Right renal cortex interstitium (tissue), 3 donors: Measurements from ENCODE around the gene OR52N5. TPM values are rescaled to one million over a fixed set of nuclear protein-coding genes. Genes with fewer than 3 reads are reported as not detected.

Experiments used
- DNase-seq, 3 donors: peaks; one replicate each; pipeline ENCODE4 v3.0.0-alpha.2; 2013; ENCODE audit warnings: low read depth in 3 of 3, low spot score in 2 of 3
- polyA plus RNA-seq, 3 donors: library from polyadenylated mRNA; unstranded; fragments of 120-200 nt; gene quantifications; one replicate each; pipeline ENCODE4 v1.2.1, GENCODE V29; 2013; ENCODE audit not compliant: insufficient read length in 3 of 3

OR52N5 gene
- polyA plus RNA-seq, 3 donors, result not detected

GRCh38 chr11:5726351-5726750 lies 56.8 kb downstream of the OR52N5 start:
- no peak for DNase-seq

Other genes starting within 250 kb of the OR52N5 start
- not detected for gene OR52H1, start 234.8 kb downstream of the OR52N5 start, polyA plus RNA-seq
- not detected for gene OR52B6, start 202.5 kb downstream of the OR52N5 start, polyA plus RNA-seq
- gene TRIM6, start 186.7 kb downstream of the OR52N5 start, polyA plus RNA-seq, result 10 to 100 TPM; 15.8 to 64.3 (median 50.1) TPM
- gene TRIM34, start 158.4 kb downstream of the OR52N5 start, polyA plus RNA-seq, result 10 to 100 TPM in 1 of 3 donors, 1 to 10 TPM in 2; 6.7 to 11.4 (median 8.8) TPM
- gene TRIM5, start 98.3 kb downstream of the OR52N5 start, polyA plus RNA-seq, result 10 to 100 TPM; 35.7 to 44.1 (median 44.0) TPM
- 1 to 10 TPM; 7.0 to 9.9 (median 7.3) TPM for gene TRIM22, start 93.6 kb downstream of the OR52N5 start, polyA plus RNA-seq
- not detected for gene OR56B1, start 46.9 kb downstream of the OR52N5 start, polyA plus RNA-seq
- not detected for gene OR52N4, start 29.1 kb downstream of the OR52N5 start, polyA plus RNA-seq
- not detected for gene OR52N1, start 7.9 kb upstream of the OR52N5 start, polyA plus RNA-seq
- not detected for gene OR52N2, start 25.6 kb upstream of the OR52N5 start, polyA plus RNA-seq
- not detected for gene OR52E6, start 58.5 kb upstream of the OR52N5 start, polyA plus RNA-seq
- gene OR52E8, start 74.3 kb upstream of the OR52N5 start, polyA plus RNA-seq, result not detected
- gene OR52E4, start 97.3 kb upstream of the OR52N5 start, polyA plus RNA-seq, result not detected
- not detected for gene OR52E5, start 109.9 kb upstream of the OR52N5 start, polyA plus RNA-seq
- not detected for gene OR56A3, start 158.9 kb upstream of the OR52N5 start, polyA plus RNA-seq
- gene OR56A5, start 185.1 kb upstream of the OR52N5 start, polyA plus RNA-seq, result not detected
- gene OR52L1, start 203.6 kb upstream of the OR52N5 start, polyA plus RNA-seq, result not detected
- gene OR56A4, start 223.6 kb upstream of the OR52N5 start, polyA plus RNA-seq, result under 1 TPM in 2 of 3 donors, not detected in 1; 0.04 to 0.06 TPM
- gene OR56A1, start 247.4 kb upstream of the OR52N5 start, polyA plus RNA-seq, result not detected